K562 treated with DMSO at 1 percent for 4 hours (cell line): ENCODE data around the gene CHMP1B. TPM values are rescaled to one million over a fixed set of nuclear protein-coding genes. Genes with fewer than 3 reads are reported as not detected.

ENCODE experiments used
- total RNA-seq: library from RNA; unstranded; fragments of 300-600 nt; gene quantifications from 2 replicates; pipeline ENCODE4 v1.2.3, GENCODE V29; 2022; ENCODE audit not compliant: insufficient read depth

The CHMP1B gene, protein sequence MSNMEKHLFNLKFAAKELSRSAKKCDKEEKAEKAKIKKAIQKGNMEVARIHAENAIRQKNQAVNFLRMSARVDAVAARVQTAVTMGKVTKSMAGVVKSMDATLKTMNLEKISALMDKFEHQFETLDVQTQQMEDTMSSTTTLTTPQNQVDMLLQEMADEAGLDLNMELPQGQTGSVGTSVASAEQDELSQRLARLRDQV
- total RNA-seq = 23.7 and 26.2 TPM in 2 replicates

DNA sequence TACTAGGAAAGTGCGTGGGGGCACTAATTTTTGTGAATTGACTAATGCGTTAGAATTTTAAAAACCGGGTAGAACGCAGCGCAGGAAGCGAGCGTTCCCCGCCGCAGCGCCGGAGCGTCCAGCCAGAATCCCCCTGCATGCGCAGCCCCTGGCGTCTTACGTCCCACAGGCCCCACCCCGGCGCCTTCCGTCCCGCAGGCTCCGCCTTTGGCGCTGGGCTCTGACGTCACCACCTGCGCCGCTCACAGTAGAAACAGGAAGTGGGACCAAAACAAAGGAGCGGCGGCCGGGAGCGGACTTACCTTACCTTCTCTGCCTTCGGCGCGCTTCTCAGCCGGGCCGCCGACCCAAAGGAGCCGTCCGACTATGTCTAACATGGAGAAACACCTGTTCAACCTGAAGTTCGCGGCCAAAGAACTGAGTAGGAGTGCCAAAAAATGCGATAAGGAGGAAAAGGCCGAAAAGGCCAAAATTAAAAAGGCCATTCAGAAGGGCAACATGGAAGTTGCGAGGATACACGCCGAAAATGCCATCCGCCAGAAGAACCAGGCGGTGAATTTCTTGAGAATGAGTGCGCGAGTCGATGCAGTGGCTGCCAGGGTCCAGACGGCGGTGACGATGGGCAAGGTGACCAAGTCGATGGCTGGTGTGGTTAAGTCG is at the start of gene CHMP1B:
TSS of gene CHMP1B (plus strand) at position 268 of the 660 bp plus-strand sequence. CDS start at position 367, 99 bp downstream.

Other genes starting within 250 kb of the CHMP1B start
- not detected in 2 replicates for gene SLC35G4, start 241.8 kb upstream of the CHMP1B start, total RNA-seq
- 0.18 TPM in 1 of 2 replicates, not detected in the other for gene GNAL, start 162.1 kb upstream of the CHMP1B start, total RNA-seq
- gene MPPE1, start 56.9 kb downstream of the CHMP1B start, total RNA-seq = 14.8 and 18.4 TPM in 2 replicates
- 8.8 and 14.2 TPM in 2 replicates for gene IMPA2, start 130.1 kb downstream of the CHMP1B start, total RNA-seq
- 0.42 TPM in 1 of 2 replicates, not detected in the other for gene ANKRD62, start 242.4 kb downstream of the CHMP1B start, total RNA-seq